Ovary (tissue), 9 donors: ENCODE results near the gene SLC6A4. TPM values are rescaled to one million over a fixed set of nuclear protein-coding genes. Genes with fewer than 3 reads are reported as not detected.
A peak's percentile ranks its signal among the peaks of the same experiment; 100 is the strongest.

ENCODE experiments used
- DNase-seq, 5 donors: peaks; one replicate each; pipeline ENCODE4 v3.0.0-alpha.2; 2019 to 2020
- H3K27ac ChIP-seq, 2 donors: fragments of 200-600 bp; one replicate each; pipeline versions ENCODE4 v1.5.1 to v1.8.0; 2019 to 2022
- H3K27me3 ChIP-seq: fragments of 200-600 bp; one replicate; pipeline ENCODE4 v1.8.0; 2022
- H3K36me3 ChIP-seq: fragments of 200-600 bp; sonication (generic); one replicate; pipeline ENCODE4 v1.5.1; 2019
- H3K4me1 ChIP-seq: one replicate; pipeline ENCODE4 v1.8.1; 2013; ENCODE audit warnings: mild to moderate bottlenecking, moderate library complexity; ENCODE audit not compliant: insufficient read depth
- H3K4me3 ChIP-seq: fragments of 200-600 bp; sonication (generic); one replicate; pipeline ENCODE4 v1.5.1; 2017
- H3K9me3 ChIP-seq, 2 donors: fragments of 200-600 bp in 1 of 2; sonication (generic) in 1 of 2; one replicate each; pipeline versions ENCODE4 v1.5.1 to v1.8.1; 2013 to 2019; ENCODE audit warnings: mild to moderate bottlenecking in 1 of 2, moderate library complexity in 1 of 2
- EP300 ChIP-seq: sonication (generic); formaldehyde crosslinking; IDR thresholded peaks from one replicate; pipeline ENCODE4 v1.6.1; 2017; ENCODE audit warnings: antibody characterized with exemption
- POLR2A ChIP-seq: fragments of 450-650 bp; IDR thresholded peaks from one replicate; pipeline ENCODE4 v1.6.1; 2017; ENCODE audit warnings: antibody characterized with exemption, mild to moderate bottlenecking, moderate library complexity
- WGBS, 3 donors: extraction: QIAGEN DNeasy Blood & Tissue Kit in 1 of 3; methylation state at CpG; one replicate each; pipeline versions ENCODE4 v1.1.5 to v1.1.7; 2013 to 2017; 5-methylcytosine and 5-hydroxymethylcytosine counted together
- intact Hi-C, 4 donors: fragments of 100-400 bp; cut with DNase I; formaldehyde crosslinking; loops; one replicate each; pipeline versions ENCODE4 v1.11.0 to v1.15.1; 2022 to 2023
- polyA plus RNA-seq, 2 donors: library from polyadenylated mRNA; stranded (reverse); fragments of 200-250 nt in 1 of 2; fragments of 350-450 nt in 1 of 2; fragmentation: Illumina TruSeq in 1 of 2; extraction: RNeasy Lipid Tissue Mini Kit (QIAGEN cat#74804) in 1 of 2; gene quantifications; one replicate each; pipeline ENCODE4 v1.2.3, GENCODE V29; 2013 to 2014
- total RNA-seq, 7 donors: library from RNA; depleted of rRNA in 2 of 7; stranded (reverse); fragments of >200 nt in 2 of 7; fragmentation: NEBNext Ultra II Directional in 3 of 7; extraction: Animal tissue kit (Norgen Biotek cat#: 25700) in 3 of 7; gene quantifications; one replicate each; pipeline versions ENCODE4 v1.1.0 to v1.2.4, GENCODE V29; 2016 to 2023
- TF ChIP-seq, protein P1 (sequence below), 3 donors: fragments of 450-650 bp in 2 of 3; fragments of 200-600 bp in 1 of 3; IDR thresholded peaks; one replicate each; pipeline versions ENCODE4 v1.5.1 to v1.8.0; 2016 to 2022; ENCODE audit warnings: antibody characterized with exemption in 3 of 3, mild to moderate bottlenecking in 1 of 3
- donor health status: DM: no; HTN: no; CAD: no; lungs with moderate emphysema.
- donor health status: DM: no; HTN: no; CAD: no.
- donor health status: Bipolar disorder and iron deficiency.
- donor health status: DM: yes; HTN: yes; CAD: no.
- donor health status: DM: no; HTN: no; CAD: no.
- donor health status: DM: yes; HTN: yes; CAD: no.

Gene SLC6A4
- total and polyA plus RNA-seq, 9 donors, result 0.05 to 8.3 (median 0.87) TPM; not detected in 4

DNA sequence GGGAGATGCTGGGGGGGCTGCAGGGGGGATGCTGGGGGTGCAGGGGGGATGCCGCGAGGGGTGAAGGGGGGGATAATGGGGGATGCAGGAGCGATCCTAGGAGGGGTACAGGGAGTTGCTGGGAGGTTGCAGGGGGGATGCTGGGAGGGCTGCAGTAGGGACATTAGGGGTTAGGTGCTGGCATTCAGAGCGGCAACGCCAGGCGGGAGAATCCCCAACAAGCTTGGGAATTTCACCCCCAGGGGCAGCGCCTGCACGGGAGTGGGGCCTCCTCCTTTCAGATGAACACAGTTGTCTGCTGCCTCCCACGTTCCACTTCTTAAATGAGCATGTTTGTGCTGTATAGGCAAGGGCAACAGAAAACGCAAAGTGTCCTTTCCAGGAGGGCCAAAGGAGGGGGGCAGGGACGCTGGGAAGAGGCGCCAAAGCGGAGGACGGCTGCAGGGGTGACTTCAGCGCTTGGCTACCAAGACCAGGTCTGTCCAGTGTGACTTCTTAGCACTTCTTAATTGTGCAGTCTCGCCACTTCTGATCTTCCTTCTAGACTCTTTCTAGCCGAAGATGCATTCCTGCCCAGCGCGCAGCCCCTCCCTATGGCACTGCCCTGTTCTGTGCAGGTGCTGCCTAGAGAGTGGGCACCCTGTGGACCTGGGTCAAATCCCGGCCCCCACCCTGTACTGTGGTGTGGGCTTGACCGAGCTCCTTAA, 2.0 kb upstream of the SLC6A4 start:
- 9 to 21% (median 17%) methylated on average over 18 to 21 of the region's 21 CpGs for WGBS, 3 donors
- H3K9me3 ChIP-seq, result no peaks in the 10 kb centered on the region
- H3K27me3 ChIP-seq, result no peaks in the 10 kb centered on the region
- intact Hi-C loops, result no loop called here
- TF ChIP-seq POLR2A, result no peak
- no peak for TF ChIP-seq EP300
- TF ChIP-seq, protein P1, sequence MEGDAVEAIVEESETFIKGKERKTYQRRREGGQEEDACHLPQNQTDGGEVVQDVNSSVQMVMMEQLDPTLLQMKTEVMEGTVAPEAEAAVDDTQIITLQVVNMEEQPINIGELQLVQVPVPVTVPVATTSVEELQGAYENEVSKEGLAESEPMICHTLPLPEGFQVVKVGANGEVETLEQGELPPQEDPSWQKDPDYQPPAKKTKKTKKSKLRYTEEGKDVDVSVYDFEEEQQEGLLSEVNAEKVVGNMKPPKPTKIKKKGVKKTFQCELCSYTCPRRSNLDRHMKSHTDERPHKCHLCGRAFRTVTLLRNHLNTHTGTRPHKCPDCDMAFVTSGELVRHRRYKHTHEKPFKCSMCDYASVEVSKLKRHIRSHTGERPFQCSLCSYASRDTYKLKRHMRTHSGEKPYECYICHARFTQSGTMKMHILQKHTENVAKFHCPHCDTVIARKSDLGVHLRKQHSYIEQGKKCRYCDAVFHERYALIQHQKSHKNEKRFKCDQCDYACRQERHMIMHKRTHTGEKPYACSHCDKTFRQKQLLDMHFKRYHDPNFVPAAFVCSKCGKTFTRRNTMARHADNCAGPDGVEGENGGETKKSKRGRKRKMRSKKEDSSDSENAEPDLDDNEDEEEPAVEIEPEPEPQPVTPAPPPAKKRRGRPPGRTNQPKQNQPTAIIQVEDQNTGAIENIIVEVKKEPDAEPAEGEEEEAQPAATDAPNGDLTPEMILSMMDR (IDR thresholded peaks at IDR 0.05), result no peak
- H3K4me1 ChIP-seq, result peaks cover 6% of the 10 kb centered on the region
- DNase-seq, result no peak
- H3K27ac ChIP-seq, result no peak overlapping the region
- no peaks in the 10 kb centered on the region for H3K36me3 ChIP-seq
- no peak overlapping the region for H3K4me3 ChIP-seq

DNA sequence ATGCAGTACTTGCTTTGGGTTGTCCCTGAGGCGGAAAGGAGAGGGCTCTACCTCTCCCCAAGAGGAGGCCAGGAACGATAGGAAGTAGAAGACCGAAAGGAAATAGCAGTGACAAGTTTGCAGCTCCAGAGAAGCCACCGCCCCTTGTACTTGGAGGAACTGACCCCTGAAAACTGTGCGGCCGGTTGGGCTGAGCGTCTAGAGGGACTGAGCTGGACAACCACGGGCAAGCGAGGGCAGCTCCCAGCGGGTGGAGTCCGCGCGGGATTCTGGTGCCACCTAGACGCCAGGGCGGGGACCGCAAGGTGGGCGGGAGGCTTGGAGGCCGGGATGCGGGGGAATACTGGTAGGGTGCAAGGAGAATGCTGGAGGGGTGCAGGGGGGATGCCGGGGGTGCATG, 1.3 kb upstream of the SLC6A4 start:
- peak in 3 of 5 donors; percentile 16 to 54 (median 26) for DNase-seq
- no peaks in the 10 kb centered on the region for H3K9me3 ChIP-seq

DNA sequence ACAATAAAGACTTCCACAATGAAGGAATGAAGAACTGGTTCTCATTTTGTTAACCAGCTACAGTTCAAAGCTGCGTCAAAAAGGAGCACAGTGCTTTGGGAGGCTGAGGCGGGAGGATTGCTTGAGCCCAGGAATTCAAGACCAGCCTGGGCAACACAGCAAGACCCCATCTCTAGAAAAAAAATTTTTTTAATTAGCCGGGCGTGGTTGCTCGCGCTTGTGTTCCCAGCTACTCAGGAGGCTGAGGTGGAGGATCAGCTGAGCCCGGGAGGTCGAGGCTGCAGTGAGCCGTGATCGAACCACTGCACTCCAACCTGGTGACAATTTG, 764 bp upstream of the SLC6A4 start:
- H3K9me3 ChIP-seq, result no peaks in the 10 kb centered on the region
- WGBS, 3 donors, result 57 to 66% (median 57%) methylated on average over 10 of the region's 10 CpGs
- no peaks in the 10 kb centered on the region for H3K36me3 ChIP-seq
- intact Hi-C loops, result no loop called here
- no peak for DNase-seq
- H3K4me1 ChIP-seq, result peaks cover 6% of the 10 kb centered on the region
- TF ChIP-seq POLR2A (no peak), EP300 (no peak)
- TF ChIP-seq, protein P1 (IDR thresholded peaks at IDR 0.05), result no peak
- H3K27me3 ChIP-seq, result no peaks in the 10 kb centered on the region
- H3K4me3 ChIP-seq, result no peak overlapping the region
- H3K27ac ChIP-seq, result no peak overlapping the region

More for the DNA sequence above, 1.3 kb upstream of the SLC6A4 start:
- Histone ChIP-seq H3K4me3 (no peak overlapping the region), H3K27me3 (no peaks in the 10 kb centered on the region), H3K4me1 (peaks cover 6% of the 10 kb centered on the region), H3K36me3 (no peaks in the 10 kb centered on the region), H3K27ac (no peak overlapping the region)
- 4 to 9% (median 5%) methylated on average over 18 to 20 of the region's 20 CpGs for WGBS, 3 donors
- intact Hi-C loops, result no loop called here
- TF ChIP-seq POLR2A, result no peak
- TF ChIP-seq, protein P1 (IDR thresholded peaks at IDR 0.05), result no peak
- no peak for TF ChIP-seq EP300

DNA sequence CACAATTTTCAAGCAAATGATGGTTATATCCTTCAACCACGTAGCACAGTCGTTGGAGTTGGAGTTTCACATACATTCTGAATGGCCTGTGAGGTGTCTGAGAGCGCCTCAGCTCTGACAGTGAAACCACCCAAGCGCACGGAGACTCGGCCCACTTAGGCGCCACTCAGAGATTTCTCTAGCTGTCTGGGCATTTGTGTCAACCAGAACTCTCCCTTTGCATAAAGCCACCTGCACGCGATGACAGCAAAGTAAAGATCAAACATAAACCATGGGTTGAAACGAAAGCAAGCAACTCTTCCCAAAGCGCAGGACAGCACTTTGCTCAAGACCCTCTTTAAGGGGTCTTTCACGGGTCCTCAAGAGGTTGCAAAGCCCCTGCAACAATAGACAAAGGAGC, 533 bp downstream of the SLC6A4 start:
- Histone ChIP-seq H3K4me3 (peak overlapping the region; percentile 32), H3K27me3 (no peaks in the 10 kb centered on the region), H3K9me3 (no peaks in the 10 kb centered on the region), H3K4me1 (peaks cover 6% of the 10 kb centered on the region), H3K27ac (no peak overlapping the region), H3K36me3 (no peaks in the 10 kb centered on the region)
- DNase-seq, result no peak
- WGBS, 3 donors, result 22 to 30% (median 30%) methylated on average over 12 of the region's 12 CpGs
- no peak for TF ChIP-seq POLR2A
- no peak for TF ChIP-seq EP300
- TF ChIP-seq, protein P1 (IDR thresholded peaks at IDR 0.05), result no peak
- intact Hi-C loops, result no loop called here
